HepG2 (cell line): Measurements from ENCODE around the gene SYNE3. TPM values are rescaled to one million over a fixed set of nuclear protein-coding genes. Genes with fewer than 3 reads are reported as not detected.

ENCODE experiments used
- ATAC-seq: fragments of 200-7000 bp; cut with Tn5 transposase; 3 replicates; pipeline ENCODE4 v1.9.1; 2020; ENCODE audit warnings: mild to moderate bottlenecking, moderate library complexity
- BruUV-seq: library from RNA; stranded (reverse); fragments of 400-500 nt; replicated peaks from 2 replicates; lab custom pipeline; 2021; lab: Mats Ljungman, UMichigan
- CTCF ChIA-PET: fragments of 300-600 bp; formaldehyde crosslinking; extraction: SDS; loops from one replicate; lab custom pipeline; 2021; ENCODE audit warnings: low total read pairs, inconsistent platforms, low intra/inter-chr PET ratio; lab: Yijun Ruan, JAX
- POLR2A ChIA-PET: fragments of 350-600 bp; sonication (Branson Sonifier 250); formaldehyde crosslinking; loops from one replicate; lab custom pipeline; 2020; ENCODE audit warnings: antibody characterized with exemption, inconsistent platforms; lab: Yijun Ruan, JAX
- DNase-seq: peaks from one replicate; pipeline ENCODE4 v3.0.0-alpha.2; 2015; ENCODE audit warnings: low spot score
- FAIRE-seq: peaks from 3 replicates; lab custom pipeline; 2011; peaks lifted over from hg19 to GRCh38; lab: Jason Lieb, UNC
- H2AFZ ChIP-seq: one replicate; pipeline ENCODE4 v1.6.1; 2011; ENCODE audit warnings: low read length, inconsistent platforms
- H3K27ac ChIP-seq: fragments of 300-600 bp; 3 replicates; pipeline ENCODE4 v1.8.0; 2011; ENCODE audit warnings: mixed run types, mild to moderate bottlenecking, mixed read lengths, low read length, inconsistent platforms; ENCODE audit not compliant: insufficient read depth; ENCODE audit errors: extremely low read length
- H3K27me3 ChIP-seq, 2 experiments: fragments of 200-600 bp in 1 of 2; 2 replicates in 1 of 2; 3 replicates in 1 of 2; pipeline versions ENCODE4 v1.6.0 to v1.8.0; 2011; ENCODE audit warnings: low read length in 2 of 2, mild to moderate bottlenecking in 2 of 2, moderate library complexity in 2 of 2, inconsistent platforms in 1 of 2; ENCODE audit not compliant: insufficient read depth in 2 of 2, control insufficient read depth in 1 of 2
- H3K36me3 ChIP-seq, 2 experiments: fragments of 200-600 bp in 1 of 2; replicated peaks in 1 of 2; 2 replicates in 1 of 2; 3 replicates in 1 of 2; pipeline versions ENCODE4 v1.5.1 to v1.8.0; 2011; ENCODE audit warnings: low read length in 2 of 2, inconsistent platforms in 1 of 2; ENCODE audit not compliant: insufficient read depth in 2 of 2, control insufficient read depth in 1 of 2
- H3K4me1 ChIP-seq: 2 replicates; pipeline ENCODE4 v1.5.1; 2012; ENCODE audit warnings: low read length, inconsistent platforms; ENCODE audit not compliant: insufficient read depth
- H3K4me2 ChIP-seq: 2 replicates; pipeline ENCODE4 v1.6.0; 2011; ENCODE audit warnings: low read depth, low read length, inconsistent platforms
- H3K4me3 ChIP-seq, 3 experiments: fragments of 200-600 bp in 1 of 3; sonication (generic), shearing (Covaris generic) in 1 of 3; replicated peaks in 1 of 3; 2 replicates each; pipeline ENCODE4 v1.5.1; 2011 to 2016; ENCODE audit warnings: low read length in 3 of 3, inconsistent platforms in 2 of 3, low read depth in 2 of 3, mild to moderate bottlenecking in 2 of 3, control low read depth in 1 of 3, mixed read lengths in 1 of 3; ENCODE audit not compliant: insufficient read depth in 1 of 3
- H3K79me2 ChIP-seq: one replicate; pipeline ENCODE4 v1.6.1; 2011; ENCODE audit warnings: low read length, inconsistent platforms; ENCODE audit not compliant: insufficient read depth
- H3K9ac ChIP-seq: 2 replicates; pipeline ENCODE4 v1.6.0; 2011; ENCODE audit warnings: mild to moderate bottlenecking, low read depth, low read length, inconsistent platforms; ENCODE audit not compliant: insufficient read depth
- H3K9me3 ChIP-seq: 2 replicates; pipeline ENCODE4 v1.5.1; 2012; ENCODE audit warnings: mild to moderate bottlenecking, low read length
- H4K20me1 ChIP-seq: 2 replicates; pipeline ENCODE4 v1.6.0; 2011; ENCODE audit warnings: inconsistent platforms, mild to moderate bottlenecking, low read length, moderate library complexity; ENCODE audit not compliant: insufficient read depth
- CAMTA2 ChIP-seq: sonication (generic); formaldehyde crosslinking; IDR thresholded peaks from 2 replicates; pipeline ENCODE4 v1.4.0; 2020; ENCODE audit warnings: mild to moderate bottlenecking, missing genetic modification reagents, borderline replicate concordance
- CCAR2 ChIP-seq: fragments of 200-400 bp; formaldehyde crosslinking; optimal IDR thresholded peaks from 2 replicates; pipeline ENCODE3; 2018; ENCODE audit warnings: low read depth, mild to moderate bottlenecking, low read length, moderate library complexity
- NAIF1 ChIP-seq: sonication (generic); formaldehyde crosslinking; IDR thresholded peaks from 2 replicates; pipeline ENCODE4 v1.5.0; 2020; ENCODE audit warnings: mild to moderate bottlenecking, missing genetic modification reagents, borderline replicate concordance
- NFKBIZ ChIP-seq: IDR thresholded peaks from 2 replicates; pipeline ENCODE4 v1.6.1; 2018; ENCODE audit warnings: missing genetic modification reagents, missing compliant biosample characterization
- PRMT3 ChIP-seq: sonication (generic); formaldehyde crosslinking; IDR thresholded peaks from 2 replicates; pipeline ENCODE4 v1.8.1; 2022; ENCODE audit warnings: low read depth, mild to moderate bottlenecking, moderate library complexity, missing genetic modification reagents, borderline replicate concordance
- SALL2 ChIP-seq: sonication (generic); formaldehyde crosslinking; IDR thresholded peaks from 2 replicates; pipeline ENCODE4 v1.8.1; 2023; ENCODE audit warnings: mild to moderate bottlenecking, missing genetic modification reagents, inconsistent platforms
- THAP11 ChIP-seq: IDR thresholded peaks from 2 replicates; pipeline ENCODE4 v1.6.1; 2016; ENCODE audit warnings: missing biosample characterization, missing genetic modification reagents
- YEATS2 ChIP-seq: sonication (generic); formaldehyde crosslinking; IDR thresholded peaks from 2 replicates; pipeline ENCODE4 v1.4.0; 2020; ENCODE audit warnings: missing genetic modification reagents, borderline replicate concordance
- ZNF225 ChIP-seq: sonication (generic); formaldehyde crosslinking; IDR thresholded peaks from 2 replicates; pipeline ENCODE4 v1.4.0; 2020; ENCODE audit warnings: mild to moderate bottlenecking, missing genetic modification reagents
- ZNF468 ChIP-seq: sonication (generic); formaldehyde crosslinking; IDR thresholded peaks from 2 replicates; pipeline ENCODE4 v1.8.0; 2022; ENCODE audit warnings: mild to moderate bottlenecking, moderate library complexity, missing genetic modification reagents
- ZNF768 ChIP-seq: sonication (generic); formaldehyde crosslinking; IDR thresholded peaks from 2 replicates; pipeline ENCODE4 v1.4.0; 2020; ENCODE audit warnings: missing genetic modification reagents
- WGBS: methylation state at CpG from one replicate; pipeline ENCODE4 v1.1.6; 2017; ENCODE audit warnings: low lambda C conversion rate; 5-methylcytosine and 5-hydroxymethylcytosine counted together
- in situ Hi-C: cut with HindIII; loops from 2 replicates; pipeline ENCODE4 v1.10.0; 2017; ENCODE audit warnings: low pct_unique_long_range_greater_than_20kb; ENCODE audit not compliant: extremely low pct_ligation_motif_present
- intact Hi-C: fragments of 100-400 bp; cut with micrococcal nuclease; formaldehyde crosslinking; loops from one replicate; pipeline ENCODE4 v1.10.0; 2022; ENCODE audit not compliant: unreplicated experiment
- polyA plus RNA-seq, 8 experiments: library from polyadenylated mRNA; depleted of rRNA in 3 of 8; stranded (reverse) in 7 of 8; unstranded in 1 of 8; fragments of >200 nt; fragmentation: Illumina TruSeq in 4 of 8; extraction: Trizol in 4 of 8; gene quantifications; 2 replicates each; pipeline versions ENCODE4 v1.2.1 to v1.2.3, GENCODE V29; 2011 to 2016; ENCODE audit warnings: low read depth in 4 of 8, missing spikeins in 1 of 8, mixed read lengths in 1 of 8; ENCODE audit not compliant: insufficient read depth in 1 of 8
- total RNA-seq, 5 experiments: library from RNA; depleted of rRNA; stranded (reverse); fragments of >200 nt; fragmentation: Illumina TruSeq; extraction: Trizol; gene quantifications; 2 replicates each; pipeline ENCODE4 v1.2.3, GENCODE V29; 2016; ENCODE audit warnings: low read depth in 1 of 5

Gene SYNE3
- total and polyA plus RNA-seq, 2 of the 13 experiments (the other 11 are each of a cell fraction or from before 2014, with no cell fraction given), result 7.8 to 8.0 TPM

- no peak overlapping the region for H3K9ac ChIP-seq
- H3K79me2 ChIP-seq, result peaks cover 2% of the 10 kb centered on the region
- ATAC-seq (no peak), FAIRE-seq (no peak), DNase-seq (no peak)
- in situ Hi-C loops (no loop called here), intact Hi-C loops (no loop called here)
- CTCF ChIA-PET, result no interaction called here
- POLR2A ChIA-PET, result interaction anchor here (0.8 kb wide), 1 partner anchor 35 kb away, joined by 3 read pairs; no protein-coding TSS in a partner anchor
- no peaks in the 10 kb centered on the region for H3K27me3 ChIP-seq
- H3K9me3 ChIP-seq, result no peaks in the 10 kb centered on the region
- peaks cover 2% of the 10 kb centered on the region; the same call in 1 of the 2 replicates for H4K20me1 ChIP-seq
- H3K27ac ChIP-seq, result no peak overlapping the region
- H3K4me3 ChIP-seq, result no peak overlapping the region
- H3K4me1 ChIP-seq, result peaks cover 15% of the 10 kb centered on the region
- WGBS, result 91% methylated on average over 4 of the region's 4 CpGs
- TF ChIP-seq NFKBIZ (CRISPR knock-in tag) (no peak), ZNF225 (CRISPR knock-in tag) (no peak), CCAR2 (no peak), ZNF468 (CRISPR knock-in tag) (no peak), CAMTA2 (CRISPR knock-in tag) (no peak), SALL2 (no peak), PRMT3 (CRISPR knock-in tag) (no peak), NAIF1 (CRISPR knock-in tag) (no peak)
- H3K4me2 ChIP-seq, result no peak overlapping the region
- H2AFZ ChIP-seq, result no peak overlapping the region
- peaks cover 1 to 13% of the 10 kb centered on the region in 2 experiments; a peak in 2 of 5 replicates for H3K36me3 ChIP-seq
- BruUV-seq, result no TSS peak
These were observed 37.0 kb downstream of the SYNE3 start for GRCh38 chr14:95479494-95479893.

DNA sequence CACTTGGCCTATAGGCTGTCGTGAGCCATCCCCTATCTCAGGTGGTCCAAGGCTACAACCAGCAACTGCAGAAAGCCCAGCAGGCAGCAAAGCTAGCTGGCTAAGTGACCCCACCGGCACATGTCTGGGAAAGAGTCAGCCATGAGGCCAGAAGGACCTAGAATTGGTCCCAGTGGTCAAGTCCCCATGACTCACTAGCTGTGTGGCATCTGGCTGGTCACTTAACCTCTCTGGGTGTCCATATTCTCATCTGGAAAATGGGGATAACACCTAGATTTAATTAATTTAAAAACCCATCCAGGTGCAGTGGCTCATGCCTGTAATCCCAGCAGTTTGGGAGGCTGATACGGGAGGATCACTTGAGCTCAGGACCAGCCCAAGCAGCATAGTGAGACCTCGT lies 37.6 kb downstream of the SYNE3 start:
- ChIA-PET POLR2A (interaction anchor here (0.8 kb wide), 1 partner anchor 35 kb away, joined by 3 read pairs; no protein-coding TSS in a partner anchor), CTCF (no interaction called here)

More for the DNA sequence above, 37.6 kb downstream of the SYNE3 start:
- in situ Hi-C loops (no loop called here), intact Hi-C loops (no loop called here)
- BruUV-seq, result no TSS peak
- Histone ChIP-seq H3K9ac (no peak overlapping the region), H3K79me2 (peaks cover 2% of the 10 kb centered on the region), H3K4me3 (no peak overlapping the region), H3K4me2 (no peak overlapping the region), H3K36me3 (peaks cover 6 to 19% of the 10 kb centered on the region in 2 experiments), H2AFZ (no peak overlapping the region), H3K27me3 (no peaks in the 10 kb centered on the region), H4K20me1 (peaks cover 2% of the 10 kb centered on the region; the same call in 1 of the 2 replicates), H3K9me3 (no peaks in the 10 kb centered on the region), H3K27ac (no peak overlapping the region), H3K4me1 (peaks cover 13% of the 10 kb centered on the region)
- peak; percentile 81 for TF ChIP-seq ZNF768 (CRISPR knock-in tag)
- no peak for TF ChIP-seq THAP11 (CRISPR knock-in tag)
- TF ChIP-seq YEATS2, result no peak
- DNase-seq, result no peak
- WGBS, result 96% methylated on average over 4 of the region's 4 CpGs
- no peak for FAIRE-seq
- ATAC-seq, result no peak
